ENCODE results near the gene ACY1.
"Not testable (repeated sequence)": the region's sequence is repeated elsewhere in the genome, so short reads cannot be mapped to it uniquely, and the experiment has no call there.

Gene ACY1

DNA sequence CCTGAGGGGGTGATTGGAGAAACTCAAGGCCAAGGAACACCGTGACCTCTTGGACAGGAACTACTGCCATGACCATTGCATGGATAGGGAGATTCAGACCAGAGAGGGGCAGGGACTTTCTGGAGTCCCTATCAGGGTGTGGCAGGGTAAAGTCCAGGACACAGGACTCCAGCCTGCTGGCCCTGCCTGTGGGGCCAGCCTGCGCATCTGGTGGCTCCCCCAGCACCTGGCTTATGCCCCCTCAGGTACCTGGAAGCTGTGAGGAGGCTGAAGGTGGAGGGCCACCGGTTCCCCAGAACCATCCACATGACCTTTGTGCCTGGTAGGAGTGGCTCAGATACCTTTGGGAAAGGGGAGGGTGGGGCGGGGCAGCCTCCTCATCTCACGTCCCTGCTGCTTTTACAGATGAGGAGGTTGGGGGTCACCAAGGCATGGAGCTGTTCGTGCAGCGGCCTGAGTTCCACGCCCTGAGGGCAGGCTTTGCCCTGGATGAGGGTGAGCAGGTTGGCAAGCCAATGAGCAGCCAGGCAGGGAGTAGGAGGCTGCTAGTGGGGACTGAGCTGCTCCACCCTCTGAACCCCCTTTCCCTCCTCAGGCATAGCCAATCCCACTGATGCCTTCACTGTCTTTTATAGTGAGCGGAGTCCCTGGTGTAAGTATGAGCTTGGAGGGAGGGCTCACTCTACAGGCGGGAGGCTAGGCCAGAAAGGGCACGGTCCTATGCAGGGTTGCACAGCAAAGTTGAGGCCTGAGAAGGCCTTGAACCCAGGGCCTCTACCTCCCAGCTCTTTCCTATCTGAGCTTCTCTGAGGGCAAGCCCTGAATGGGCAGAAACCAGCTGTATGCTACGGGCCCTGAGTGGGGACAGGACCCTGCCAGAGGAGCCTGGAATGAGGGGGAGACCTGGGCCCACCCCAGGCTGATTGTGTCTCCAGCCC is 2.9 kb downstream of the ACY1 start:
- Histone ChIP-seq H3K27ac (ENCODE audit: low read depth, low read length) (no peak overlapping the region), H3K27me3 (ENCODE audit: control insufficient read depth, insufficient read depth, low read length) (no peaks in the 10 kb centered on the region), H3K4me3 (ENCODE audit: low read length) (no peak overlapping the region), H3K9ac (ENCODE audit: low read length) (no peak overlapping the region), H3K36me3 (ENCODE audit: control insufficient read depth, insufficient read depth, low read length) (peaks cover under 1% of the 10 kb centered on the region), H3K4me1 (ENCODE audit: control insufficient read depth, insufficient read depth, low read length) (peaks cover 10% of the 10 kb centered on the region)

DNA sequence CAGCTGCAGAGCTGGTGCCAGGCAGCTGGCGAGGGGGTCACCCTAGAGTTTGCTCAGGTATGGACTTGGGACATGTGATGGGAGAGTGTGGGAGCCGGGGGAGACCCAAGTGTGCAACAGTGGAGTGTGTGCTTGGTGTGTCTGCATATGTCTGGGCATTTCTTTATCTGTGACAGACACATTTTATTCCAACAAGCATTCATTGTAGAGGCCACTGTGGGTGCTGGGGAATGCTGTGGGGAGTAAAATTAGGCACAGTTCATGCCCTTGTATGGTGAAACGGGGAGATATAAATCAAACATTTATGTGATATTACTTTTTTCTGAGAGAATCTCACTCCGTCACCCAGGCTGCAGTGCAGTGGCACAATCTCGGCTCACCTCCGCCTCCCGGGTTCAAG is 4.2 kb downstream of the ACY1 start:
- H3K4me3 ChIP-seq (ENCODE audit: low read length), result no peak overlapping the region
- peaks cover 6% of the 10 kb centered on the region for H3K36me3 ChIP-seq (ENCODE audit: control insufficient read depth, insufficient read depth, low read length)
- no peak overlapping the region for H3K27ac ChIP-seq (ENCODE audit: low read depth, low read length)
- H3K4me1 ChIP-seq (ENCODE audit: control insufficient read depth, insufficient read depth, low read length), result peaks cover 6% of the 10 kb centered on the region
- H3K9ac ChIP-seq (ENCODE audit: low read length), result no peak overlapping the region
- no peaks in the 10 kb centered on the region for H3K27me3 ChIP-seq (ENCODE audit: control insufficient read depth, insufficient read depth, low read length)

DNA sequence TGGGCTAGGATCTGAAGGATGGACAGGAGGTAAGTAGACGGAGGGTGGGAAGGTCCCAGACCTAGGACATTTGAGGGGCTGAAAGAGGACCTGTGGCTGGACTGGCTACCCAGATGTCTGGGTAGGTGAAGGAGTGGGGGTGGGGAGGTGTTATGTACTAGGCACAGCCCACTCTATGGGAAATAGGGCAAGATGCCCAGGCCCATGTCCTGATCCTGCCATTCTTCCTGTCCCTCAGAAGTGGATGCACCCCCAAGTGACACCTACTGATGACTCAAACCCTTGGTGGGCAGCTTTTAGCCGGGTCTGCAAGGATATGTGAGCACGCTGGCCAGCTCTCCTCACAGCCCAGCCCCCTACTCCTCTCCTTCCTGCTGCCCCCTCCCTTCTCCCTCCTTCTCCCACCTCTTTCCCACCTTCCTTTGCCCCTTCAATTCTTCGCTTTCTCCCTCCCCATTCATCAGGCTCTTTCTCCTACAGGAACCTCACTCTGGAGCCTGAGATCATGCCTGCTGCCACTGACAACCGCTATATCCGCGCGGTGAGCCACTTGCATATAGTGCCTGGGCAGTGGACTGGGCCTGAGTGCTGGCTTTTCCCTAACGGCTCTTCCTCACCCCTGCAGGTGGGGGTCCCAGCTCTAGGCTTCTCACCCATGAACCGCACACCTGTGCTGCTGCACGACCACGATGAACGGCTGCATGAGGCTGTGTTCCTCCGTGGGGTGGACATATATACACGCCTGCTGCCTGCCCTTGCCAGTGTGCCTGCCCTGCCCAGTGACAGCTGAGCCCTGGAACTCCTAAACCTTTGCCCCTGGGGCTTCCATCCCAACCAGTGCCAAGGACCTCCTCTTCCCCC is 5.2 kb downstream of the ACY1 start:
- H3K4me1 ChIP-seq (ENCODE audit: control insufficient read depth, insufficient read depth, low read length), result peaks cover 5% of the 10 kb centered on the region
- H3K4me3 ChIP-seq (ENCODE audit: low read length), result no peak overlapping the region
- no peak overlapping the region for H3K9ac ChIP-seq (ENCODE audit: low read length)
- H3K27me3 ChIP-seq (ENCODE audit: control insufficient read depth, insufficient read depth, low read length), result no peaks in the 10 kb centered on the region
- no peak overlapping the region for H3K27ac ChIP-seq (ENCODE audit: low read depth, low read length)
- H3K36me3 ChIP-seq (ENCODE audit: control insufficient read depth, insufficient read depth, low read length), result peaks cover 10% of the 10 kb centered on the region

DNA sequence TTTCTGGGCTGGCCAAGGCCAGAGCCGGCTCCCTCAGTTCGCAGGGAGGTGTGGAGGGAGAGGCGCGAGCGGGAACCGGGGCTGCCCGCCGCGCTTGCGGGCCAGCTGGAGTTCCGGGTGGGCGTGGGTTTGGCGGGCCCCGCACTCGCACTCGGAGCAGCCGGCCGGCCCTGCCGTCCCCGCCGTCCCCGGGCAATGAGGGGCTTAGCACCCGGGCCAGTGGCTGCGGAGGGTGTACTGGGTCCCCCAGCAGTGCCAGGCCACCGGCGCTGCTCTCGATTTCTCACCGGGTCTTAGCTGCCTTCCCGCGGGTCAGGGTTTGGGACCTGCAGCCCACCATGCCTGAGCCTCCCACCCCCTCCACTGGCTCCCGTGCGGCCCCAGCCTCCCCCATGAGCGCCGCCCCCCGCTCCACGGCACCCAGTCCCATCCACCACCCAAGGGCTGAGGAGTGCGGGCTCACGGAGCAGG is 7.2 kb downstream of the ACY1 start:
- H3K4me3 ChIP-seq (ENCODE audit: low read length); H3K27me3 ChIP-seq (ENCODE audit: control insufficient read depth, insufficient read depth, low read length); H3K27ac ChIP-seq (ENCODE audit: low read depth, low read length); H3K4me1 ChIP-seq (ENCODE audit: control insufficient read depth, insufficient read depth, low read length); H3K9ac ChIP-seq (ENCODE audit: low read length): not testable (repeated sequence)
- peaks cover 18% of the 10 kb centered on the region for H3K36me3 ChIP-seq (ENCODE audit: control insufficient read depth, insufficient read depth, low read length)

DNA sequence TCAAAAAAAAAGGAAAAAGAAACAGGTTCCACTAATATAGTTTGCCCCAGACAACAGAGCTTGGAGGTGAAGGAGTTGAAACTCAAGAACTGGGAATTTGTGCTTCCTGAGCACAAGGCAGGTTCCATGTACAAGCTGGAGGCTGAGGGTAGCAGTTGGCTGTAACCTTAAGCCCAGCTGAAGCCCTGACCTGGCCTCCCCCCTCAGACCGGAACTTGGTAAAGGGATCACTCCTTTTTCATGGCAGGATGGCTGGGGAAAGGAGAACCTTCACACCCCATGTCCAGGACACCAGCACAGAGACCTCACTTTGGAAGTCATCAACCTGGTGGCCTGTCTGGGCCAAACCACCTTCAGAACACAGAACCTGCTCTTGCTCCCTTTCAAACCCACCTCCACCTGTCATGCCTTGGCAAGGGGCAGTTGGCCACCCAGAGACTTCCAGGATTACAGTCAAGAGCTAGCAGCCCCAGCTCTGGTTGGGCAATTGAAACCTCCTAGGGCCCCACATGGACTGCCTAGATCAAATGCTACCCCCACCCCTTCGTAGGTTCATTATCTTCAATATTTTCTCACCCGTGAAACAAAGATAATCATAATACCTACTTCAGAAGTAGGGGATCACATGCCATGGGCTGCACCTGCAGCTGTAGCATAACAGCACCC is 8.8 kb downstream of the ACY1 start:
- H3K27ac ChIP-seq (ENCODE audit: low read depth, low read length), result no peak overlapping the region
- peaks cover 18% of the 10 kb centered on the region for H3K36me3 ChIP-seq (ENCODE audit: control insufficient read depth, insufficient read depth, low read length)
- H3K4me3 ChIP-seq (ENCODE audit: low read length), result no peak overlapping the region
- peaks cover 8% of the 10 kb centered on the region for H3K4me1 ChIP-seq (ENCODE audit: control insufficient read depth, insufficient read depth, low read length)
- no peaks in the 10 kb centered on the region for H3K27me3 ChIP-seq (ENCODE audit: control insufficient read depth, insufficient read depth, low read length)
- H3K9ac ChIP-seq (ENCODE audit: low read length), result no peak overlapping the region

DNA sequence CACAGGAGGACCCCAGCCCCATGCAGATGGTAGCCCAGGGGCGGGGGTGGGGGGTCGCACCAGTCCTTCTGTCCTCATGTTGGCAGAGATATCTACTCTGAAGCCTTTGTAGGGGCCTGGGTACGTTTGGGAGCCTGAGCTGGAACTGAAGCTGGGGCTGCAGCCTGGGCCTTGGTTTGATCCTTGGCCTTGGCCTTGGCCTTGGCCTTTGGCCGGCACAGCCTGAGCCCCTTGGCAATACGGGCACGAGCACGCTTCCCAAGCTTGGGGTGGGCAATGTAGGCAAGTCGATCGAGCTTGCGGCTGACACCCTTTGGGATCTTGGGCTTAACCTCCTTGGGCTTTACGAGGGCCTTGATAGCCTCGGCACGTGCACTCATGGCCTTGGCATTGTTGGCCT is 10.3 kb downstream of the ACY1 start:
- H3K27me3 ChIP-seq (ENCODE audit: control insufficient read depth, insufficient read depth, low read length); H3K27ac ChIP-seq (ENCODE audit: low read depth, low read length); H3K4me3 ChIP-seq (ENCODE audit: low read length); H3K9ac ChIP-seq (ENCODE audit: low read length); H3K4me1 ChIP-seq (ENCODE audit: control insufficient read depth, insufficient read depth, low read length): not testable (repeated sequence)
- H3K36me3 ChIP-seq (ENCODE audit: control insufficient read depth, insufficient read depth, low read length), result peaks cover 18% of the 10 kb centered on the region

DNA sequence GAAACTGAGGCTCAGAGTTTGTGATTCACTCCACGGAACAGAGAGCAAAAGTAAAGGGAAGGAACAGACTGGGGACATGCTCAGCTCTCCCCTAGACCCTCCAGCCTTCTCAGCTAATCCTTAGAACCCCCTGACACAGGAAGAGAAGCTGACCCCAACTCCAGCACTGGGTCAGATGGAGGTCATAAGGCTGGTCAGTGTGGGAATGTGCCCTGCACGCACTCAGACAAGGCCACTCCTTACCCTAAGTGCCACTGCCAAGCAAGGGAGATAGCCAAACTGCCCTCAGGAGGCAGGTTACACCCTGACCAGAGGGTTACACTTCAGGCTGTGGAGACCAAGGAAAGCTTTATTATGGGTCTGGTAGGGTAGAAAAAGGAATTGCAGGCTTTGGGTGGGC is 11.2 kb downstream of the ACY1 start:
- Histone ChIP-seq H3K9ac (ENCODE audit: low read length) (peak overlapping the region; percentile 90), H3K36me3 (ENCODE audit: control insufficient read depth, insufficient read depth, low read length) (peaks cover 18% of the 10 kb centered on the region), H3K27ac (ENCODE audit: low read depth, low read length) (no peak overlapping the region), H3K4me3 (ENCODE audit: low read length) (peak overlapping the region; percentile 97), H3K4me1 (ENCODE audit: control insufficient read depth, insufficient read depth, low read length) (peaks cover 8% of the 10 kb centered on the region), H3K27me3 (ENCODE audit: control insufficient read depth, insufficient read depth, low read length) (no peaks in the 10 kb centered on the region)

DNA sequence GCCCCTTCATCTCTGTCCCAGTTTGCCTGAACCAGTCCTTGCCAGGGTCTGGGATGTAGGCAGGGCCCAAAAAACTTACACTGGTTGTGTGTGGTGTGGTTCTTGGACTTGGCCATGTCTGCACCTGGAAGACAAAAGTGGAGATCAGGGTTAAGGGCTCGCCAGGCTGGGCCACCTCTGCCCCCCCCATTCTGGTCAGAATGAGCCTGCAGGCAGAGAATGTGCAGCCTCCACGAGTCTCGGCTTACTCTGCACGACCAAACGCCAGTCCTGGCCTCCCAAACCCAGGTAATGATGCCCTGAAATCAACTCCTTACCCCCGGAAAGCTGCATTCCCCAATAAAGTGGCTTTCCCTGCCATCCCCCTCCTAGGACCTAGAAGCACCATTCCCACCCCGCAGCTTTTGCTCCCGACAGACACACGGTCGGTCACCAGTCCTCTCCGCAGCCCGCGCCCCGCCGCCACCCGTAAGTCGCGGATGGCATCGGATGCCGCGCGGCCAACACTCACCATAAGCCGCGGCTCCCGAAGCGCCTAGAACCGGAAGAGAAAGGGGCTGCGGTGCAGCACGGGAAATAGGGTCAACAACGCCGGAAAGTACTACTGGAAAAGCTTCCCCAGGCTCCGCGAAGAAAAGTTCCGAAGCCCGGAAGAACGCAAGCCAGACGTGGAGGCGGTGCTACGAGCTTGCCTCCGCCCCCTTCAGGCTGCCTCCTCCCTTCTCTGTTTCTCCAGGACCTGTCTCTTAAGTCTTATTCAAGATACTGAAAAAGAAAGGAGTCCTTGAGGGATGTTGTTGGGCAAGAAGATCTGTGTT is 12.2 kb downstream of the ACY1 start, which contains the start of gene RPL29:
RPL29 (minus strand) TSS at position 550 of the 818 bp plus-strand sequence; CDS start at position 116, 434 bp downstream.
- no peaks in the 10 kb centered on the region for H3K27me3 ChIP-seq (ENCODE audit: control insufficient read depth, insufficient read depth, low read length)
- peaks cover 18% of the 10 kb centered on the region for H3K36me3 ChIP-seq (ENCODE audit: control insufficient read depth, insufficient read depth, low read length)
- peaks cover 8% of the 10 kb centered on the region for H3K4me1 ChIP-seq (ENCODE audit: control insufficient read depth, insufficient read depth, low read length)
- H3K27ac ChIP-seq (ENCODE audit: low read depth, low read length), result peak within 1 kb of the TSS; percentile 78
- H3K4me3 ChIP-seq (ENCODE audit: low read length), result peak within 1 kb of the TSS; percentile 97
- peak within 1 kb of the TSS; percentile 90 for H3K9ac ChIP-seq (ENCODE audit: low read length)

DNA sequence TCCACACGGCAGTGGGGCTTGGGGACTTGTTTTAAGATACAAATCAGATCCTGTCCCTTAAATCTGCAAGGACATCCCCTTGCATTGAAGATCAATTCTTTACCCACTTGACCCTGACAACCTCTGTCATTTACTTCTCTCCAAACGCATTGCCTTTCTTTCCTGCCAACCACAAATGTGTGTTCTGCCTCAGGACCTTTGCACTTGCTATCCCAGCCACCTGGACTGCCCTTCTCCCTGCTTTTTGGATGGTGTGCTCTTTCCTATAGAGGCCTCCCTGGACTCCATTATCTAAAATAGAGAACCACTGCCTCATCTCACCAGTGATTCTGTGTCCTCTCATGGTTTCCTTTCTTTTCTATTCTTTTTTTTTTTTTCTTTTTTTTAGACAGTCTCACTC is 13.8 kb downstream of the ACY1 start:
- H3K36me3 ChIP-seq (ENCODE audit: control insufficient read depth, insufficient read depth, low read length), result peaks cover 14% of the 10 kb centered on the region
- peaks cover 3% of the 10 kb centered on the region for H3K27me3 ChIP-seq (ENCODE audit: control insufficient read depth, insufficient read depth, low read length)
- H3K4me1 ChIP-seq (ENCODE audit: control insufficient read depth, insufficient read depth, low read length), result peaks cover 8% of the 10 kb centered on the region
- H3K27ac ChIP-seq (ENCODE audit: low read depth, low read length), result no peak overlapping the region
- no peak overlapping the region for H3K9ac ChIP-seq (ENCODE audit: low read length)
- H3K4me3 ChIP-seq (ENCODE audit: low read length), result no peak overlapping the region

DNA sequence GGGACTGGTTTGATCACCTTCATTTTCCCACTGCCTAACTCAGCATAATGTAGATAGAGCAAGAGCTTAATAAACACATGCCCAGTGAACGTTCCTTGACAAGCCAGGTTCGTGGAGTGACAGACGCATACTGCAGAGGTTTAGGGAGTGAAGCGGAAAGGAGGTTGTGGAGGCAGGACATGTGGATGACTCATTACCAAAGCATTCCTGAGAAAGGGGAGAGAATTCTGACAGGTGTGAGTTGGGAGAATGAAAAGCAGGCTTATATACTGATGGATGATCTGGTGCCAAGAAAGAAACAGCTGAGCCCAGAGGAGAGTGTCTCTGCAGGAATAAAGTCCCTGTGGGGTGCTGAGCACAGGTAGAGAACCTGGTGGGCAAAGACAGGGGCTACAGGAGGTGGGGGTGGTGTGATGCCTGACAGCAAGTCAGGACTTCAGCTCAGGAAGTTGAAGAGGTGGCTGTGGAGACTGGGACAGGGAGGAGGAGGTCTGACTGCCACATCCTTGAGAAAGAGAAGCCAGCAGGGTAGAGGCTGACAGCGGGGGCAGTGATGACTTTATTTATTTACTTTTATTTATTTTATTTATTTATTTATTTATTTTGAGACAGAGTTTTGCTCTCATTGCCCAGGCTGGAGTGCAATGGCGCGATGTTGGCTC is 14.7 kb downstream of the ACY1 start:
- Histone ChIP-seq H3K36me3 (ENCODE audit: control insufficient read depth, insufficient read depth, low read length) (peaks cover 9% of the 10 kb centered on the region), H3K9ac (ENCODE audit: low read length) (no peak overlapping the region), H3K27ac (ENCODE audit: low read depth, low read length) (no peak overlapping the region), H3K4me3 (ENCODE audit: low read length) (no peak overlapping the region), H3K27me3 (ENCODE audit: control insufficient read depth, insufficient read depth, low read length) (peaks cover 3% of the 10 kb centered on the region), H3K4me1 (ENCODE audit: control insufficient read depth, insufficient read depth, low read length) (peaks cover 8% of the 10 kb centered on the region)

DNA sequence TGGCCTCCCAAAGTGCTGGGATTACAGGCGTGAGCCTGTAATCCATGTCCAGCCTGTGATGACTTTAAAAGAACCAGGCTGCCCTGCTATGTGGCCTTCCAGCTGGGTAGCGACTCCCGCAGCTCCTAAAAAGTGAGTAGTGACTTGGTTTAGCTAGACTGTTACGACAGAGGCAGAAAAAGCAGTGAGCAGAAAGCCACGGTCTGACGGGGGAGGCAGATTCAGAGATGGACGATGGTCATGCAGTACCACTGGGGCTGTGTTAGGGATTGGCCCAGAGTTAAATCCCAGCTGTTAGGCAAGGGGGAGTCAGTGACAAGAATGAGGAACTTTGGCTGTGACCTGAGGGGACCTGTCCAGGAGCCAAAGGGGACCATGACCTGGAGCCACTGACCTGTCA is 15.4 kb downstream of the ACY1 start:
- Histone ChIP-seq H3K4me3 (ENCODE audit: low read length) (no peak overlapping the region), H3K9ac (ENCODE audit: low read length) (no peak overlapping the region), H3K36me3 (ENCODE audit: control insufficient read depth, insufficient read depth, low read length) (peaks cover 9% of the 10 kb centered on the region), H3K4me1 (ENCODE audit: control insufficient read depth, insufficient read depth, low read length) (peaks cover 8% of the 10 kb centered on the region), H3K27ac (ENCODE audit: low read depth, low read length) (no peak overlapping the region), H3K27me3 (ENCODE audit: control insufficient read depth, insufficient read depth, low read length) (peaks cover 3% of the 10 kb centered on the region)
